Activated T-helper 1 cell treated with Interleukin-2 at 50 U/mL for 16 hours (primary cell): ENCODE measurements around the gene USP49.
"Not testable (repeated sequence)": the region's sequence is repeated elsewhere in the genome, so short reads cannot be mapped to it uniquely, and the experiment has no call there.

Experiments used
- DNase-seq: peaks from one replicate; pipeline ENCODE4 v3.0.0-alpha.2; 2020; ENCODE audit warnings: low read depth

Gene USP49

DNA sequence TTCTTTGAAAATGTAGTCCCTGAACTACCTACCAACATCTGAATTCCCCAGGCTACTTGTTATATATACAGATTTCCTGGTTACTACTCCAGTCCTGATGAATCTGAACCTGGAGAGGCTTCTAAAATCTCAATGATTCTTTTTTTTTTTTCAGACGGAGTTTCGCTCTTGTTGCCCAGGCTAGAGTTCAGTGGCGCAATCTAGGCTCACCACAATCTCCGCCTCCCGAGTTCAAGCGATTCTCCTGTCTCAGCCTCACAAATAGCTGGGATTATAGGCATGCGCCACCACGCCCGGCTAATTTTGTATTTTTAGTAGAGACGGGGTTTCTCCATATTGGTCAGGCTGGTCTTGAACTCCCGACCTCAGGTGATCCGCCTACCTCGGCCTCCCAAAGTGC is 83.2 kb downstream of the USP49 start:
- DNase-seq: not testable (repeated sequence)

DNA sequence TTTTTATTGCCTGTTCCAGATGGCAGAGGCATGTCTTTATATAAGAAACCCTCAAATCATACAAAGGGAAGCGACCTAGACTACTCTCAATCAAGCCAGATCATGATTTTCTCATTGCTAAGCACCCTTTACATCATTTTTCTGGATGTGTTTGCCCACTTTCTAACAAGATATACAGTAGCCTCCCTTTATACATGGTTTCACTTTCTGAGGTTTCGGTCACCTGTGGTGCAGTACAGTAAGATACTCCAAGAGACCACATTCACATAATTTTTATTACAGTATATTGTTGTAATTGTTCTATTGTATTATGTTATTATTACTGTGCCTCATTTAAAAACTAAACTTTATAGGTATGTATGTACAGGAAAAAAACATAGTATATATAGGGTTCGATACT is 84.1 kb downstream of the USP49 start:
- no peak for DNase-seq

DNA sequence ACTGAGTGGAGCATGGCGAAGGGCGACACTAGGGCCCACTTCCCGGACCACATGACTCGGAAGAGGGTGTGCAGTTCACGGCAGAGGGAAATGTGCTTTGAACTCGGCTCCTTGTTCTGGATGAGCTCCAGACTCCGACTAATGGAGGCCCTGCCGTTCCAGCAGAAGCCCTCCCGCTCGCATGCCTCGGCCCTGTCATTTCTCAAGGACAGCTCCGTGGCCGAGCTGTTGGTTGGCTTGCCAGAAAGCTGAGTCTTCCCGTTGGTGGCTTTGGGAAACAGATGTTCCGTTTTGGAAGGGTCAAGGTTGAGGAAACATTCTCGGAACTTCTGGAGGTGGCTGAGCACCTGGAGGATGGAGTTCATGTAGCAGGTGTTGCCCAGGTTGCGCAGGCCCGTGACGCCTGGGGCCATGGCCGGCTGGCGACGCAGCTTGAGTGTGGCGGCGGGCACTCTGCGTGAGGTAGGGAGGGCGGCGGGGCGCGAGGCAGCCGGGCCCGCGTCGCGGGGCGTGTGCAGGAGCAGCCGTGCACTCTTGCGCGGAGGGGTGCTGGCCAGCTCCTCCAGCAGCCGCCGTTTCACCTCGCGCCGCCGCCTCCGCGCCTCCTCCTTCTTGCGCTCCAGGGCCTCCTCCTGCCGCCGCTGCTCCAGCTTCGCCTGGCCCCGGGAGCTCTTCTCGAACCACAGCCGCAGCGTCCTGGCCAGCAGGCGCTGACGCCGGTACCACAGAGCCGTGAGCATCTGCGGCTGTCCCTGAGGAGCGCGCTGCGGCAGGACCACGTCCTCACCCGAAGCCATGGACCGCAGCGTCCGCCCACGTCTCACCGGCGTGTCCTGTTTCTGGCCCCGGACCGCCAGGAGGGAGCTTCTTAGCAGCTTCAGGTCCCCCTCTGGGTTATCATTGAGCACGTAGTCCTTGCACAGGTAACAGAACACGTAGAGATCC is 89.1 kb downstream of the USP49 start:
- no peak for DNase-seq

DNA sequence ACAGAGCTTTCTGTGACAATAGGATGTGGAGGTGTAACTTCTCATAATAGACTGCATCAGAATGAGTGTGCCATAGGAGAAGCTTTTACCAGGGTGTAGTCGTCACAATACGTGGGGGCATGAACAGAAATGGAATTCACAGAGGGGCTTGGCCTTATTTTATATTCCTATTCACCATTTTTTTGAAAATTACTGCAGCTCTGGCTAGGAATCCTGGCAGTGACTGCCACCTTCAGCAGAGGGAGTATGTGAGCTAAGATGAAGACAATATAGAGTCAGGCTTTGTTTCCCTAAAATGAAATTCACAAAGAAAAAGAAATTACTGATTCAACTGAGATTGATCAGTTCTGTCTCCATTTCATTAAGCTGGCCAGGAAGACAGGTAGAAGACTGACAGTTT is 93.8 kb downstream of the USP49 start:
- no peak for DNase-seq

DNA sequence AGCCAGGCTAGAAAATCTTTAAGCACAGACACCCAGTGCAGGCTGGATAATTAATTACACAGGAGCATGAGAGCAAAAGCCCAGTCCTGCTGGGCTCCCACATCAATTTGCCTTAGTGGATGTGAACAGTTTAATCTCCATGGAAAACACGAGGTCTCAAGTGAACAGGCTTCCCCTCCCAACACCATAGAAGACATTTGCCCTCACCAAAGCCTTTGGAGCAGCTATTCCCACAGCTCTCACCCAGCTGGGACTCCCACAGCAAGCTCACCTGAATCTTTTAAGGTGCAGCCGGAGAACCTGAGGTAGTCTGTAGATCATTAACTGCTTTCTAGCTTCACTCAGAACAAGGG is 95.6 kb downstream of the USP49 start:
- no peak for DNase-seq

DNA sequence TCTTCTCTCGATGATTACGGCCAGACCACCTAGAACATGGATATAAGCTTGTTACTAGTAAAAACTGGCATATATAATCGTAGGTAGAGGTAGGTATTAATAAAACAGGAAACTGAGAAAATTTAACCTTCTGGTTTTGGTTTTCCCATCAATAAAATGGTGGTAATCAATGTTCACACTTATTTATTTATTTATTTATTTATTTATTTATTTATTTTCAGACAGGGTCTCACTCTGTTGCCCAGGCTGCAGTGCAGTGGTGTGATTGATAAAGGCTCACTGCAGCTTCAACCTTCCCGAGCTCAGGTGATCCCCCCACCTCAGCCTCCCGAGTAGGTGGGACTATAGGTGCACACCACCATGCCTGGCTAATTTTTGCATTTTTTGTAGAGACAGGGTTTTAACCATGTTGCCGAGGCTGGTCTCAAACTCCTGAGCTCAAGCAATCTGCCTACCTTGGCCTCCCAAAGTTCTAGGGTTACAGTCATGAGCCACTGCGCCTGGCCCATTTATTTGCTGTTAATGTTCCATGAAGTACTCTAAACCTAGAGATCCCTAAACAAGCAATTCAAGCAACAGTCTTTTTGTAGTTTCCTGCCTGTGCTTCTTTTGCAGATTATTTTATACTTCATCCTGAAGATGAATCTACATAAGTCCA is 96.1 kb downstream of the USP49 start:
- no peak for DNase-seq

DNA sequence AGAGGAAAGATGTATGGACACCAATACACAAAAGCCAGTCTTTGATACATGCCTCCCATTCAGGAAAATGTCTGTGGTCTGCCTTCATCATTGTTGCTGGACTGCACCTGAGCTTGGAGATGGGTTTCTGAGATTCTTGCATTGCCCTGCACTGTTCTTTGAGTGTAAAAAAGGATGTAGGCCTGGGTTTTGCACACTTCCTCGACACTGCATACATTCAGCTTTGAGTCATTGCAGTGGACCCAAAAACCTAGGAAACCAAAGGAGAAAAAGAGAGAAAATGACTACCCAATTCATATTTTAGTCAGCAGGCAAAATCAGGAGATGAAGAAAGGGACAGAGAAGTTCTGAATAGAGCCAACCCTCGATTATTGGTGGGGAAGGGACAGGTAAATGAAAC is 98.7 kb downstream of the USP49 start:
- DNase-seq: no peak

DNA sequence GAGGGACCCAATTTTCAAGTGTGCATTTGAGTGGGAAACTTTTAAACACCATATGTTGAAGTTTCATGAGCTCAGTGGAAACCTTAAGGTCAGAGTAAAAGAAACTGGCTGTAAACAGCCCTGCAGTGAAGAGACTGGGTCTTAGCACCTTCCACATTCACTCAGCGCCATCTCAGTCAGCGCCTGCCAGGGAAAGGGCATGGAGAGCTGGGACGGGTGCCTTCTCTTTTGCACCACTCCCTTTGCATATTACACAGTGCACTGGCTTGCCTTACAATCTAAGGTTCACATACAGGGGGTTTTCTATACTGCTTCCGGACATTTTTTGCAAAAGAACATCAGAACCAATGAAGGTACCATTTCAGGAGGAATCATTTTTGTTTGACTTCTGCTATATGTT is 103.2 kb downstream of the USP49 start:
- DNase-seq: no peak

DNA sequence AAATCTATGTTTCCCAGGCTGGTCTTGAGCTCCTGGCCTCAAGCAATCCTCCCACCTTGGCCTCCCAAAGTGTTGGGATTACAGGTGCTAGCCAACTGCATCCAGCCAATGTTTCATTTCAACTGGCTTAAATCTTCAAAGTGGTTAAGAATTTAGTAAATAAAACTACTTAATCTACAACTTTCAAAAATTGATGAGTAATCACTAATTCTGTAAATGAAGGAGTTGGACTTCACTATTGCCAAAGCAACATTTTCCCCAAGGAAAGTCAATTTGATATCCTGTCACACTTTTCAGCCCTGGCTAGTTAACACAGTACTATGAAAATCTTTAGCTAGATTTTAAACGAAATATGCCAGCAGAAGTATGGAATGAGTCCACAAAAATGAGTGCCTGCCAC is 103.9 kb downstream of the USP49 start:
- no peak for DNase-seq

DNA sequence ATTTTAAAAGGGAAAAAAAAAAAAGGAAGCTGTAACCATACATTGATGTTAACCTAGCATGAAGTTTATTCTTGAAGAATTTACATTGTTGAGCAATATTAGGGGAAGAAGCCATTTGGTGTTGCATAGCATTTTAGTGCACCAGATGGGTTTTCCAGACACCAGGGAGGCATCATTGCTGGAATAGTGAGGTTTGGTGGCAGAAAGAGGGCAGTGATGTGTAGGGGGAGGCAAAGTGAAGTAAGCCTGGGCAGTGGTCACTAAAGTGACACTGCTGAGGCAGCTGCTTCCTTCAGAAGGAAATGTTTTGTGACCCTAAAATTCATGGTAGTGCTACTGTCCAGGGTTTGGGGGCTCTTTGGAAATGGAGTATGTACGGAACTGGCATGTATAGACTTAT is 105.1 kb downstream of the USP49 start:
- no peak for DNase-seq

DNA sequence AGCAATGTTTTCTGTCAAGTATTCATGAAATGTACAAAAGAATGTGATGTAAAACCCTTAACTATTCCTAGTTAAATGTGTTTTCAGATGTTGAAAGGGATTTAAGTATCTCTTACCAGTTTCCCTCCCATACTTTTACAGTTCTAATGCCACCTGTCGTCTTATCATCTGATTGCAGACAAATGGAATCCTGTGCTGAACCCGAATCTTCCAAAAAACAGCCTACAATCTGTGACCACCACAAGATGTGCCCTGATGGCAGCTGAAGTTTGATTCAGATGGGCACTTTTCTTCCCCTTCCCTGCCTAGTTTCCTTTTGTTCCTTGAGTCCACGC is 105.8 kb downstream of the USP49 start:
- DNase-seq: no peak

DNA sequence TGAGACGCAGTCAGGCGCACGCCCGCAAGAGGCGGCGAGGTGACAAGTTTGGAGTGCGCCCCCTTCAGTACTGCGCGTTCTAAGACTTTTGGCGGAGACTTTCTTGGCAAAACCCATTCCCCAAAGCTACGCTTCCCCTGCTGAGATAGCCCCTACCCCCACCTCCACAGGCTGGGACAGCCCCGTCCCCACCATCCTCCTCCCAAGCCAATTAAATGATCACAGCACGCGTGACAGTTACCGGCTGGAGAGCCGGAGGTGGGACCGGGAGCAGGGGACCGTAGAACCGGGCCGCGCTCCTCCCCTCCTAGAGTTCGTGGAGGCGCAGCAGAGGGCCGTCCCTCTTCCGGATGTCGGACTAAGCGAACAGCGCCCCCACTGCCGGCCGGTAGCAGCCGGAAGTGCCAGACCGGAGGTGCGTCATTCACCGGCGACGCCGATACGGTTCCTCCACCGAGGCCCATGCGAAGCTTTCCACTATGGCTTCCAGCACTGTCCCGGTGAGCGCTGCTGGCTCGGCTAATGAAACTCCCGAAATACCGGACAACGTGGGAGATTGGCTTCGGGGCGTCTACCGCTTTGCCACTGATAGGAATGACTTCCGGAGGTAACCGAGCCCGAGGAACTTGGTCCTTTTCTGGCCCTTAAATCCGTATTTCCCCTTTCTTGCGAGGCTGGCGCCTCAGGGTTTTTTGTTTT is 107.8 kb downstream of the USP49 start, which contains the start of gene TOMM6:
TSS of gene TOMM6 (plus strand) at position 476 of the 699 bp plus-strand sequence. CDS start at position 480, 4 bp downstream.
- peak; percentile 91 for DNase-seq

DNA sequence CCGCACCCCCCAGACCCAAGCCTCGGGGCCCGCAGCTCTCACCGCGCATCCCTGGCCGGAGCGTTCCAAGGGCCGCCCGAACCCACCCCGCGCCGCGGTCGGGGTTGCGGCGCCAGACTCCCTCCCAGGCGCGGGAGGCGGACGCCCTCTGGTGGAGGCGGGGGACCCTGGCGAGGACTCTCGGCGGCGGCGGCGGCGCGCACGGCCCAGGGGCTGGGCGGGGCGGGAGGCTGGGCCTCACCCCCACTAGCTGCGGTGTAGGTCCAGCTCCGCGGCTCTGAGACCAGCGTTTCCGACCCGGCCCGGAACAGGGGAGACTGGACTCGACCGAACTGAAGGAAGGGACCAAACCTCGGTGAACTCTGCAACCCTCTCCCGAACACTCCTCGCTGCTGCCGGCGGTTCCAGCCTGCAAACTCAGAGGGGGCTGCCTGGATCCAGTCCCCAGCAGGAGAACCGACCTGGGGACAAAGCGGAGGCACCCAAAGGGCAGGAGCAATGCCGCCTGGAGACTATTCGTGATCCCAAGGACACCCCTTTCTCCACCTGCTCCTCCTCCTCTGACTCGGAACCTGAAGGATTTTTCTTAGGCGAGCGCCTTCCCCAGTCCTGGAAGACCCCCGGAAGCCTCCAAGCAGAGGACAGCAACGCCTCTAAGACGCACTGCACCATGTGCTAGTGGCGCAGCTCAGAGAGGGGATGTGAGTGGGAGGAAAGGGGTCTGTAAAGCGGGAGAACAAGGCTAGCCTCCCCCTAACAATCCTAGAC is 108.5 kb downstream of the USP49 start:
- peak; percentile 84 for DNase-seq

DNA sequence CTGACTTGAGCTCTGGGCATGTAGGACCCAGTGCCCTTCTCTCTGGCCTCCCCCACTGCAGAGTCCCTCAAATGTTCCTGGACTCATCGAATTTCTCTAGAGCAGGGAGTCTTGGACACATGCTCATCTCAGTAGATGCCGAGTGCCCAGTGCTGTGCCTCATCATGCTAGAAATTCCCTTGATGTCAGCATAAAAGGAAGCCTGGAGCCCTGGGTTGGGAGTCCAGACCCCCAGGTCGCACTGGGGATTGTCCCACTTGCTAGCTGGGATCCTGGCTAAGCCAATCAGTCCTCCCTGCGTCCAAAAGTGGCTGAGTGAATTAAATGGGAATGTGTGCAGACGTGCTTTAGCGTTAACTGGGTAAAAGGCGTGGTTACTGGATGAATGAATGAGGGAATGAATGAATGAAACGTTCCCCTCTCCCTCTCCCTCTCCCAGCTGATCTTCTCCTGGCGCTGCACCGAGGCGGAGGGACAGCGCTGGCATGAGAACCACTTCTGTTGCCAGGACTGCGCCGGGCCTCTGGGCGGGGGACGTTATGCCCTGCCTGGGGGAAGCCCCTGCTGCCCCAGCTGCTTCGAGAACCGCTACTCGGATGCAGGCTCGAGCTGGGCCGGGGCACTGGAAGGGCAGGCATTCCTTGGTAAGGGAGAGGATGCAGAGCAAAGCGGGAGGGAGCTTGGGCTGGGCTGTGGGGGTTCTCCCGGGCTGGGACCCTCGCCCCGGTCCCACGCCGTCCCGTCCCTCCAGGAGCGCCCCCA is 109.3 kb downstream of the USP49 start:
- DNase-seq: no peak

DNA sequence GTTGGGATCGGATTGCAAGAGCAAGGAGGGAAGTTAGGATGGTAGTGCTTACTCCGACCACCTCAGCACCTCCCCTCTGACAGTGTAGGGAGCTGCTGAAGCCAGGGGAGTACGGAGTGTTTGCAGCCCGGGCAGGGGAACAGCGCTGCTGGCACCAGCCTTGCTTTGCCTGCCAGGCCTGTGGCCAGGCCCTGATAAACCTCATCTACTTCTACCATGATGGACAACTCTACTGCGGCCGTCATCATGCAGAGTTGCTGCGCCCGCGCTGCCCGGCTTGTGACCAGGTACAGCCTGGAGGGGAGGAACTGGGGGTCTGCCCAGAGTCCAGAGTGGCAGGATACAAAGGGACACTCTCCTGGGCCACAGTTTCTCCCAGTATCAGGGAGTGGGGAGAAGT is 109.9 kb downstream of the USP49 start:
- no peak for DNase-seq

DNA sequence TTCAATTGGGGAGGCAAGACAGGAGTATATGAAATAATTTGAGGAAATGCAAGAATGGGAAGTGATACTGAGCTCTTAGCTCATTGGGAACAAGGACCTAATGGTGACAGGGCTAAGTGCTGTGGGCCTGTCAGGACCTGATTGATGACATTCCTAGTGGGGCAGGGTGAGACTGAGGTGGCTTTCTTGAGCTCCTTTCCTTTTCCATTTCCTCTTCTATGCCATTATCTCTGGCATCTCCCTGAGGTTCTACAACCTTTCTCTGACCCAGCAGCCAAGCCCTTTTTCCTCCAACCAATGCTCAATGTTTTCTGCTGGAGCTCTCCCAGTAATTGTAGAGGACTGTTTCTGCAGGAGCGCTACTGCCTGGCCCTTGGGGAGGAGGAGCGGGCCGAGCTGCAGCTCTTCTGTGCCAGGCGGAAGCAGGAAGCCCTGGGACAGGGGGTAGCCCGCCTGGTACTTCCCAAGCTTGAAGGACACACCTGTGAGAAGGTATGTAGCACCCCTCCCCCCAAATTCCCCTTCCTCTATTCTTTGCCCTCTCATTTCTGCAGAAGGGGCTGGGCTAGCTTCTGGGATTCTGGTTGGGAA is 110.5 kb downstream of the USP49 start:
- DNase-seq: no peak

DNA sequence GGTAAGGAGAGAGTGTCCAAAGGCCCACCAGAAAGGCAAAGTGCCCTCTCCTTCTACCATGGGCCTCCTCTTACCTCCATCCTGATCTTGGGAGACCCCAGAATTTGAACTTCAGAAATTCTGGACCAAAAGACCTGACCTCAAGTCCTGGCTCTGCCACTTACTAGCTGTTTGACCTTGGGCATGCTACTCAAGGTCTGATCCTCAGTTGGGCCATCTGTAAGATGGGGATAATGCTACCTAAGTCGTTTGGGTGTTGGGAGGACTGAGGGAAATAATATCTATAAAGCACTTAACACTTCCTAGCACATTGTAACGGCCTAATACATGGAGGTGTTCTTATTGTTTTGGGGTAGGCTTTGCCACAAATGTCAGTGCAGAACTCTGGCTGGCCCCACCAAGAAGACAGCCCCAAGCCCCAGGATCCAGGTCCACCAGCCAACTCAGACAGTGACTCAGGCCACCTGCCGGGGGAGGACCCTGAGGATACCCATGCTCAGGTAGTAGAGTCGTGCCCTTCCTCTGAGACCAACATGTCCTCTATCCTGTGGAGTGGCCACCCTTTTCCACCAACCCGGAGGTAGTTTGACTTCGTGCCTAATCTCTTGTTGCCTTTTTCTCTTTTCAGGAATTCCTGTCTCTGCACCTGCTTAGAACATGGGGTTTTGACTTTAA is 111.9 kb downstream of the USP49 start:
- DNase-seq: no peak

DNA sequence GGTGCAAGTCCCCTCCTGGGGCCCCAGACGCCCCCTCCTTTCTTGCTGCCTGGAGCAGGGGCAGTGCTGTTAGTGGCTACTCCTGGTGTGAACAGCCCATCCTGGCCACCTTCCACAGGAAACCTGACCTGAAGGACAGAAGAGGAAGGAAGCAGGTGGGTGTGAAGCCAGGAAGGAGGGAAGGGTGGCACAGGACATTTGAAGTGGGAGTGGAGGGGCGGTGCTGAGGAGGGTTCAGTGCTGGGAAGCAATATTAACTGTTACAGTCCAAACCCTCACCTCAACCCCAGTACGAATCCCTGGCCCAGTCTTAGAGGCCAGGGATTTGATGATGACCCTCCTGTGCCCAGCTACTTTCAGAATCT is 113.8 kb downstream of the USP49 start:
- no peak for DNase-seq

DNA sequence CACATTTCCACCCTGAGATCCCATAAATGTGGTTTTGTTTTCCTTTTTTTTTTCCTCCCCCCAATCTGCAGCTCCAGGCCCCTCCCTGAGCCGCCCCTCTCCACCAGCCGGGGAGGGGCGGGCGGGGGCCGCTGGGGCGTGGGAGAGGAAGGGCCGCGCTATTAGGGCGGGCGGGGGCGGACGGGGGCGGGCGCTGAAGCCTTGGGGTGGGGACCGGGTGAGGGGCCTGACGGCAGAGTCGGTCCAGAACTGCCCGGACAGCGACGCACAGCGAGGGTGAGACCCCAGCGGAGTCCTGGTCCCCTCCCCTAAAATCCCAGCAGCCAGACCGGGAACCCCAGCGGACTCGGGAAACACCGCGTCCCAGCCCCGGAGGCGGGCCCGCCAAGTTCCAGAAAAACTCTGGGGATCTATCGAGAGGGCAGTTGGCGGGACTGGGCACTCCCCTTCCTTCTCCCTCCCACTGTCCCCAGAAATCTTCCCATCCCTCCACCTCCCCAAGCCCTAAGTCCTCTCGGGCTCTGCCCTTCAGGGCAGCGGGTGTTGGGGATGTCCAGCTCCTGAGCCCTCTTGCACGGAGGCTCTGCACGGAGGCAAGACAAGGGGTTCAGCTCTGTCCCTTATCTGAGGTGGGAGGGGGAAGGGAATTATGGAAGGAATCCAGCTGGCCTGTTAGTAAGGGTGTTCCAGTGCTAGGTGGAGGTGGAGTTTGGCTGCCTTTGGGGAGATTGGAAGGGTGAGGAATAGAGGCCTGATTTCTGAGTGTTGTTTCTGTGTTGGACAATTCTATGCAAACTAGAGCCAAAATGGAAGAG is 114.4 kb downstream of the USP49 start, which contains the start of gene PRICKLE4:
TSS of gene PRICKLE4 (plus strand) at position 232 of the 815 bp plus-strand sequence. CDS start 2,692 bp downstream, outside the sequence.
- no peak for DNase-seq
